ENCODE measurements around the gene HTR3D. TPM values are rescaled to one million over a fixed set of nuclear protein-coding genes. Genes with fewer than 3 reads are reported as not detected.
"Not testable (repeated sequence)": the region's sequence is repeated elsewhere in the genome, so short reads cannot be mapped to it uniquely, and the experiment has no call there.

Gene HTR3D
- total RNA-seq, 2 experiments from 2014 or later, result not detected

DNA sequence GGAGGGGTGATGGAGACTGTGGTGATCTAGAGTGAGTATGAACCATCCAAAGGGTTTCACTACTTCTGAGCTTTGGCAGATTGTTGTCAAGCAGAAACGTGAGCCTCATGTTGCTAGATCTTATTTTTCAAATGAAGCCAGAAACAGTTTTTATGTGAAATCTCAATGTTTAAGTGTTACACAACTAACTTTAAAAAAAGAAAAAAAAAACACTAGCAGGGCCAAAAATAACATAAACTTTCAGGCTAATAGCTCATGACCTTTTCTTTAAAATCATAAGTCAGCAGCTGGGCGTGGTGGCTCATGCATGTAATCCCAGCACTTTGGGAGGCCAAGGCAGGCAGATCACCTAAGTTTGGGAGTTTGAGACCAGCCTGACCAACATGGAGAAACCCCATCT is 2.1 kb upstream of the HTR3D start:
- Histone ChIP-seq H3K27me3 (ENCODE audit: control insufficient read depth in 1 of 2, insufficient read depth in 2 of 2, low read length in 2 of 2) (peaks cover 0 to 3% of the 10 kb centered on the region in 2 experiments), H3K4me1 (ENCODE audit: insufficient read depth, low read length) (no peaks in the 10 kb centered on the region), H3K4me3 (ENCODE audit: low read length) (no peak overlapping the region), H3K36me3 (ENCODE audit: insufficient read depth, low read length) (no peaks in the 10 kb centered on the region), H3K9me3 (ENCODE audit: control insufficient read depth in 1 of 2, insufficient read depth in 1 of 2, low read length in 2 of 2) (no peaks in the 10 kb centered on the region), H3K27ac (ENCODE audit: low read depth in 1 of 2, low read length in 2 of 2) (no peak overlapping the region)
- DNase-seq, result no peak
- Mint-ChIP-seq H3K4me3 (no peak overlapping the region), H3K9me3 (no peaks in the 10 kb centered on the region), H3K36me3 (ENCODE audit: low read depth) (no peaks in the 10 kb centered on the region), H3K27me3 (peaks cover 4% of the 10 kb centered on the region), H3K27ac (no peak overlapping the region), H3K4me1 (ENCODE audit: low read depth) (no peaks in the 10 kb centered on the region)
- intact Hi-C loops (cut with DNase I, micrococcal nuclease), result no loop called here
- no peak for ATAC-seq (ENCODE audit: poor library complexity)
- POLR2A ChIA-PET, result no interaction called here
- CTCF ChIA-PET, result no interaction called here
- TF ChIP-seq, protein P1, sequence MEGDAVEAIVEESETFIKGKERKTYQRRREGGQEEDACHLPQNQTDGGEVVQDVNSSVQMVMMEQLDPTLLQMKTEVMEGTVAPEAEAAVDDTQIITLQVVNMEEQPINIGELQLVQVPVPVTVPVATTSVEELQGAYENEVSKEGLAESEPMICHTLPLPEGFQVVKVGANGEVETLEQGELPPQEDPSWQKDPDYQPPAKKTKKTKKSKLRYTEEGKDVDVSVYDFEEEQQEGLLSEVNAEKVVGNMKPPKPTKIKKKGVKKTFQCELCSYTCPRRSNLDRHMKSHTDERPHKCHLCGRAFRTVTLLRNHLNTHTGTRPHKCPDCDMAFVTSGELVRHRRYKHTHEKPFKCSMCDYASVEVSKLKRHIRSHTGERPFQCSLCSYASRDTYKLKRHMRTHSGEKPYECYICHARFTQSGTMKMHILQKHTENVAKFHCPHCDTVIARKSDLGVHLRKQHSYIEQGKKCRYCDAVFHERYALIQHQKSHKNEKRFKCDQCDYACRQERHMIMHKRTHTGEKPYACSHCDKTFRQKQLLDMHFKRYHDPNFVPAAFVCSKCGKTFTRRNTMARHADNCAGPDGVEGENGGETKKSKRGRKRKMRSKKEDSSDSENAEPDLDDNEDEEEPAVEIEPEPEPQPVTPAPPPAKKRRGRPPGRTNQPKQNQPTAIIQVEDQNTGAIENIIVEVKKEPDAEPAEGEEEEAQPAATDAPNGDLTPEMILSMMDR (IDR thresholded peaks at IDR 0.05), result no peak

DNA sequence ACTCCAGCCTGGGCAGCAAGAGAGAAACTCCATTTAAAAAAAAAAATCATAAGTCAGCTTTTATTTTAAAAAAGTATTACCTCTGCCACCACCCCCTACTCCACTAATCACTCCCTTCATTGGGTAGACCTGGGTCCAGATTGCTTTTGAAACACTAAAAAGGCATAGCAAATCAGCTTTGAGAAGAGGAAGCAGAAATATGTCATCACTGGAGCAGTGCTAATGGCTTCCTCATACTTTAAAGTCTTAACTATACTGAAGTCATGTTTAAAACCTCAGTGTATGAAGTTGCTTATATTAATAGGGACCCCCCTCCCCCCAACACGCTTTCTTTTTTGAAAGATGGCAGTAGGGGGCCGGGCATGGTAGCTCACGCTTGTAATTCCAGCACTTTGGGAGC is 1.0 kb upstream of the HTR3D start:
- Mint-ChIP-seq H3K36me3 (ENCODE audit: low read depth) (no peaks in the 10 kb centered on the region), H3K4me3 (no peak overlapping the region), H3K9me3 (no peaks in the 10 kb centered on the region), H3K27ac (no peak overlapping the region), H3K27me3 (peaks cover 4% of the 10 kb centered on the region), H3K4me1 (ENCODE audit: low read depth) (no peaks in the 10 kb centered on the region)
- ChIA-PET POLR2A (no interaction called here), CTCF (no interaction called here)
- intact Hi-C loops (cut with DNase I, micrococcal nuclease), result no loop called here
- no peaks in the 10 kb centered on the region for H3K9me3 ChIP-seq (ENCODE audit: control insufficient read depth in 1 of 2, insufficient read depth in 1 of 2, low read length in 2 of 2)
- H3K4me3 ChIP-seq (ENCODE audit: low read length), result no peak overlapping the region
- TF ChIP-seq, protein P1 (IDR thresholded peaks at IDR 0.05), result no peak
- peaks cover 0 to 3% of the 10 kb centered on the region in 2 experiments for H3K27me3 ChIP-seq (ENCODE audit: control insufficient read depth in 1 of 2, insufficient read depth in 2 of 2, low read length in 2 of 2)
- DNase-seq (no peak), ATAC-seq (ENCODE audit: poor library complexity) (no peak)
- H3K4me1 ChIP-seq (ENCODE audit: insufficient read depth, low read length), result no peaks in the 10 kb centered on the region
- no peaks in the 10 kb centered on the region for H3K36me3 ChIP-seq (ENCODE audit: insufficient read depth, low read length)
- H3K27ac ChIP-seq (ENCODE audit: low read depth in 1 of 2, low read length in 2 of 2), result no peak overlapping the region

DNA sequence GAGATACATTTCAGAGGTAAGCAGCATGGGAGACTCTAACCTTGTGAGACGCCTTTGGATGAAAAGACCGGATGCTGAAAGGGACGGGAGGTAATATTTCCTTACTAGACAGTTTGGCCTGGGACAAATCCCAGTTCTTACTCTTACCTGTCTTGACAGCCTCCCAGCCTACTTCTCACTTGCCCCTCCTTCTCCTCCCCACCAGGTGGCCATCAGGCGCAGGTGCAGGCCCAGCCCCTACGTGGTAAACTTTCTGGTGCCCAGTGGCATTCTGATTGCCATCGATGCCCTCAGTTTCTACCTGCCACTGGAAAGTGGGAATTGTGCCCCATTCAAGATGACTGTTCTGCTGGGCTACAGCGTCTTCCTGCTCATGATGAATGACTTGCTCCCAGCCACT is 6.3 kb downstream of the HTR3D start:
- intact Hi-C loops (cut with DNase I, micrococcal nuclease), result no loop called here
- no peak overlapping the region for H3K4me3 ChIP-seq (ENCODE audit: low read length)
- no peaks in the 10 kb centered on the region for H3K27me3 ChIP-seq (ENCODE audit: control insufficient read depth in 1 of 2, insufficient read depth in 2 of 2, low read length in 2 of 2)
- TF ChIP-seq, protein P1 (IDR thresholded peaks at IDR 0.05), result no peak
- POLR2A ChIA-PET, result no interaction called here
- CTCF ChIA-PET, result no interaction called here
- H3K9me3 ChIP-seq (ENCODE audit: control insufficient read depth in 1 of 2, insufficient read depth in 1 of 2, low read length in 2 of 2), result no peaks in the 10 kb centered on the region
- H3K36me3 ChIP-seq (ENCODE audit: insufficient read depth, low read length), result no peaks in the 10 kb centered on the region
- no peaks in the 10 kb centered on the region for H3K4me1 ChIP-seq (ENCODE audit: insufficient read depth, low read length)
- no peak overlapping the region for H3K27ac Mint-ChIP-seq
- no peak overlapping the region for H3K4me3 Mint-ChIP-seq
- ATAC-seq (ENCODE audit: poor library complexity) (no peak), DNase-seq (no peak)
- no peaks in the 10 kb centered on the region for H3K27me3 Mint-ChIP-seq
- no peaks in the 10 kb centered on the region for H3K36me3 Mint-ChIP-seq (ENCODE audit: low read depth)
- H3K27ac ChIP-seq (ENCODE audit: low read depth in 1 of 2, low read length in 2 of 2), result no peak overlapping the region
- no peaks in the 10 kb centered on the region for H3K9me3 Mint-ChIP-seq
- no peaks in the 10 kb centered on the region for H3K4me1 Mint-ChIP-seq (ENCODE audit: low read depth)

DNA sequence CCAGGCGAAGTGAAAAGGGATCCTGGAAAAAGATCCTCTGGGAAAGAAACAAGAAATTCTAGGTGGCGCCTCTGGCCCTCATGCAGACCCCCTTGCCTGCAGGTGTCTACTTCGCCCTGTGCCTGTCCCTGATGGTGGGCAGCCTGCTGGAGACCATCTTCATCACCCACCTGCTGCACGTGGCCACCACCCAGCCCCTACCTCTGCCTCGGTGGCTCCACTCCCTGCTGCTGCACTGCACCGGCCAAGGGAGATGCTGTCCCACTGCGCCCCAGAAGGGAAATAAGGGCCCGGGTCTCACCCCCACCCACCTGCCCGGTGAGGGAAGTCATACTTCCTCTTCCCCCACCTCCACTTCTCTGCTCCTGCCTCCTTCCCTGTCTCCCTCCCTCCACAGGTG is 6.8 kb downstream of the HTR3D start:
- H3K36me3 ChIP-seq (ENCODE audit: insufficient read depth, low read length); DNase-seq; H3K9me3 ChIP-seq (ENCODE audit: control insufficient read depth in 1 of 2, insufficient read depth in 1 of 2, low read length in 2 of 2); H3K9me3 Mint-ChIP-seq; H3K27me3 ChIP-seq (ENCODE audit: control insufficient read depth in 1 of 2, insufficient read depth in 2 of 2, low read length in 2 of 2); H3K27ac ChIP-seq (ENCODE audit: low read depth in 1 of 2, low read length in 2 of 2); intact Hi-C loops (cut with DNase I, micrococcal nuclease); H3K4me1 Mint-ChIP-seq (ENCODE audit: low read depth); H3K36me3 Mint-ChIP-seq (ENCODE audit: low read depth); ATAC-seq (ENCODE audit: poor library complexity); H3K27me3 Mint-ChIP-seq; H3K4me3 ChIP-seq (ENCODE audit: low read length); H3K4me1 ChIP-seq (ENCODE audit: insufficient read depth, low read length); CTCF ChIA-PET; POLR2A ChIA-PET; H3K27ac Mint-ChIP-seq; H3K4me3 Mint-ChIP-seq: not testable (repeated sequence)
